GM23338 (cell line): ENCODE results near the gene RAB3A. TPM values are rescaled to one million over a fixed set of nuclear protein-coding genes. Genes with fewer than 3 reads are reported as not detected.
A peak's percentile ranks its signal among the peaks of the same experiment; 100 is the strongest.

Experiments used
- ATAC-seq: fragments of 200-7000 bp; cut with Tn5 transposase; 3 replicates; pipeline ENCODE4 v1.9.1; 2020
- DNase-seq: peaks from one replicate; pipeline ENCODE4 v3.0.0-alpha.2; 2015; ENCODE audit warnings: low spot score
- H2AFZ ChIP-seq: fragments of 200-600 bp; sonication (generic); 2 replicates; pipeline ENCODE4 v1.8.0; 2016; ENCODE audit warnings: antibody characterized with exemption, mild to moderate bottlenecking, moderate library complexity
- H3F3A ChIP-seq: fragments of 200-600 bp; sonication (generic); replicated peaks from 2 replicates; pipeline ENCODE4 v1.8.0; 2017; ENCODE audit warnings: antibody characterized with exemption, mixed run types, low read depth
- H3K27ac ChIP-seq: fragments of 200-600 bp; sonication (generic); 2 replicates; pipeline ENCODE4 v1.6.1; 2016; ENCODE audit warnings: low read depth
- H3K27me3 ChIP-seq: fragments of 200-600 bp; sonication (generic); 2 replicates; pipeline ENCODE4 v1.8.0; 2016; ENCODE audit warnings: mild to moderate bottlenecking, mixed run types, moderate library complexity; ENCODE audit not compliant: insufficient read depth
- H3K36me3 ChIP-seq: fragments of 200-600 bp; sonication (generic); 2 replicates; pipeline ENCODE4 v1.8.0; 2016; ENCODE audit warnings: mild to moderate bottlenecking; ENCODE audit not compliant: insufficient read depth
- H3K4me1 ChIP-seq: fragments of 200-600 bp; sonication (generic); 2 replicates; pipeline ENCODE4 v1.8.0; 2016; ENCODE audit warnings: mild to moderate bottlenecking, moderate library complexity; ENCODE audit not compliant: insufficient read depth
- H3K4me2 ChIP-seq: fragments of 200-600 bp; sonication (generic); 2 replicates; pipeline ENCODE4 v1.7.1; 2017; ENCODE audit warnings: mixed run types
- H3K4me3 ChIP-seq: fragments of 200-600 bp; sonication (generic); 2 replicates; pipeline ENCODE4 v1.6.1; 2016; ENCODE audit warnings: mixed run types
- H3K79me2 ChIP-seq: fragments of 200-600 bp; sonication (generic); replicated peaks from 2 replicates; pipeline ENCODE4 v1.8.0; 2017; ENCODE audit warnings: mild to moderate bottlenecking; ENCODE audit not compliant: insufficient read depth
- H3K9me2 ChIP-seq: fragments of 200-600 bp; sonication (generic); 2 replicates; pipeline ENCODE4 v1.8.0; 2017; ENCODE audit not compliant: insufficient read depth
- H4K20me1 ChIP-seq: fragments of 200-600 bp; sonication (generic); replicated peaks from 2 replicates; pipeline ENCODE4 v1.8.0; 2017; ENCODE audit warnings: mild to moderate bottlenecking; ENCODE audit not compliant: insufficient read depth
- H3K27ac Mint-ChIP-seq: 2 replicates; pipeline ENCODE4 v1.8.0; 2020; ENCODE audit warnings: inconsistent platforms, mild to moderate bottlenecking, moderate library complexity, mixed read lengths
- H3K27me3 Mint-ChIP-seq: 3 replicates; pipeline ENCODE4 v1.8.0; 2022; ENCODE audit warnings: low read depth, mild to moderate bottlenecking, moderate library complexity, mixed read lengths, inconsistent platforms; ENCODE audit not compliant: insufficient read depth, poor library complexity
- H3K36me3 Mint-ChIP-seq: 3 replicates; pipeline ENCODE4 v1.8.0; 2021; ENCODE audit warnings: low read depth, mild to moderate bottlenecking, inconsistent platforms, moderate library complexity, mixed read lengths
- H3K4me1 Mint-ChIP-seq: 3 replicates; pipeline ENCODE4 v1.8.0; 2020; ENCODE audit warnings: mild to moderate bottlenecking, inconsistent platforms, mixed read lengths
- H3K4me3 Mint-ChIP-seq: 3 replicates; pipeline ENCODE4 v1.8.0; 2021; ENCODE audit warnings: moderate library complexity, mild to moderate bottlenecking, inconsistent platforms, mixed read lengths
- H3K9me3 Mint-ChIP-seq: 3 replicates; pipeline ENCODE4 v1.8.0; 2020; ENCODE audit warnings: moderate library complexity, mild to moderate bottlenecking, inconsistent platforms, mixed read lengths
- CREB1 ChIP-seq: fragments of 250-450 bp; sonication (Bioruptor Pico); IDR thresholded peaks from 2 replicates; pipeline ENCODE4 v1.5.0; 2020; ENCODE audit warnings: low read depth, mild to moderate bottlenecking, moderate library complexity
- ETS1 ChIP-seq: IDR thresholded peaks from 2 replicates; pipeline ENCODE4 v1.6.1; 2016; ENCODE audit warnings: antibody characterized with exemption
- EZH2 ChIP-seq: fragments of 200-600 bp; sonication (generic); IDR thresholded peaks from one replicate; pipeline ENCODE4 v1.8.0; 2017; ENCODE audit warnings: antibody characterized with exemption, mild to moderate bottlenecking, low read depth; ENCODE audit not compliant: unreplicated experiment
- EZH2phosphoT487 ChIP-seq: fragments of 200-600 bp; sonication (generic); IDR thresholded peaks from one replicate; pipeline ENCODE4 v1.8.1; 2018; ENCODE audit warnings: antibody characterized with exemption; ENCODE audit not compliant: unreplicated experiment
- JUNB ChIP-seq: IDR thresholded peaks from one replicate; pipeline ENCODE4 v1.6.1; 2016; ENCODE audit warnings: antibody characterized with exemption; ENCODE audit not compliant: unreplicated experiment
- NANOG ChIP-seq: IDR thresholded peaks from 2 replicates; pipeline ENCODE4 v1.6.1; 2016; ENCODE audit warnings: antibody characterized with exemption, borderline replicate concordance
- REST ChIP-seq: IDR thresholded peaks from one replicate; pipeline ENCODE4 v1.6.1; 2018; ENCODE audit warnings: antibody characterized with exemption; ENCODE audit not compliant: unreplicated experiment
- STAT1 ChIP-seq: IDR thresholded peaks from one replicate; pipeline ENCODE4 v1.6.1; 2016; ENCODE audit warnings: antibody characterized with exemption; ENCODE audit not compliant: unreplicated experiment
- ZNF331 ChIP-seq: fragments of 250-450 bp; sonication (Bioruptor Pico); IDR thresholded peaks from 2 replicates; pipeline ENCODE4 v1.5.0; 2020; ENCODE audit warnings: low read depth, mild to moderate bottlenecking, moderate library complexity
- polyA plus RNA-seq: library from polyadenylated mRNA; unstranded; fragments of >200 nt; fragmentation: Nextera tagmentation; extraction: Ambion mirVana; gene quantifications from 2 replicates; pipeline ENCODE4 v1.2.1, GENCODE V29; 2016
- total RNA-seq: library from RNA; depleted of rRNA; stranded (reverse); fragments of >200 nt; shearing (Covaris generic); gene quantifications from 2 replicates; pipeline ENCODE4 v1.2.3, GENCODE V29; 2014

RAB3A gene
- total and polyA plus RNA-seq, 2 experiments from 2014 or later, result 9.7 to 20.3 TPM

- no peak for TF ChIP-seq REST
Measured at GRCh38 chr19:18194554-18195238, 9.1 kb downstream of the RAB3A start (continued).

GRCh38 chr19:18194181-18194530, 9.7 kb downstream of the RAB3A start:
- Histone ChIP-seq H3F3A (peaks cover 21% of the 10 kb centered on the region; the same call in 1 of the 2 replicates), H3K27ac (no peak overlapping the region), H3K36me3 (peaks cover 3% of the 10 kb centered on the region; the same call in 1 of the 2 replicates), H3K27me3 (no peaks in the 10 kb centered on the region), H3K4me2 (peak overlapping the region; percentile 95), H3K79me2 (peaks cover 6% of the 10 kb centered on the region), H4K20me1 (peaks cover 18% of the 10 kb centered on the region), H3K4me1 (peaks cover 11% of the 10 kb centered on the region; the same call in 1 of the 2 replicates), H2AFZ (no peak overlapping the region), H3K4me3 (peak overlapping the region; percentile 96), H3K9me2 (no peaks in the 10 kb centered on the region)
- H3K4me3 Mint-ChIP-seq, result peak overlapping the region; percentile 89
- TF ChIP-seq ZNF331 (CRISPR knock-in tag), result no peak
- no peak for TF ChIP-seq EZH2phosphoT487
- no peak for TF ChIP-seq STAT1
- no peak for TF ChIP-seq EZH2
- no peak for TF ChIP-seq NANOG
- no peak for TF ChIP-seq ETS1
- no peak for TF ChIP-seq CREB1
- no peak for TF ChIP-seq JUNB
- ATAC-seq (no peak), DNase-seq (no peak)
- H3K4me1 Mint-ChIP-seq, result peaks cover 18% of the 10 kb centered on the region; the same call in 2 of the 3 replicates
- H3K9me3 Mint-ChIP-seq, result peaks cover 4% of the 10 kb centered on the region; the same call in 1 of the 3 replicates
- H3K36me3 Mint-ChIP-seq, result peaks cover 24% of the 10 kb centered on the region
- 0 out of 2 replicates have a peak overlapping the region, but pooled peaks have one; percentile 93 for H3K27ac Mint-ChIP-seq
- peaks cover 18% of the 10 kb centered on the region for H3K27me3 Mint-ChIP-seq
